NCI-H2227 (cell line): ENCODE results near the gene RAET1E.

Experiments
- DNase-seq: peaks from one replicate; lab custom pipeline; 2025; ENCODE audit not compliant: unreplicated experiment; lab: John Stamatoyannopoulos, UW

Gene RAET1E

GRCh38 chr6:149891259-149891658 is 6.7 kb downstream of the RAET1E start:
- no peak for DNase-seq

- no peak for DNase-seq
Observed at GRCh38 chr6:149890629-149891045, 7.3 kb downstream of the RAET1E start.

GRCh38 chr6:149889326-149889725 is 8.6 kb downstream of the RAET1E start:
- no peak for DNase-seq

- no peak for DNase-seq
Observed at GRCh38 chr6:149888659-149889058, 9.3 kb downstream of the RAET1E start.

GRCh38 chr6:149888093-149888492 is 9.8 kb downstream of the RAET1E start:
- no peak for DNase-seq

GRCh38 chr6:149887343-149887742 is 10.6 kb downstream of the RAET1E start:
- DNase-seq: no peak

GRCh38 chr6:149885888-149886287 is 12.0 kb downstream of the RAET1E start:
- no peak for DNase-seq

GRCh38 chr6:149884617-149885016 is 13.3 kb downstream of the RAET1E start:
- no peak for DNase-seq

- DNase-seq: peak; percentile 6
Observed at GRCh38 chr6:149884215-149884614, 13.7 kb downstream of the RAET1E start.

- no peak for DNase-seq
Observed at GRCh38 chr6:149881860-149882259, 16.1 kb downstream of the RAET1E start.

GRCh38 chr6:149881066-149881766 is 16.7 kb downstream of the RAET1E start:
- DNase-seq: no peak

GRCh38 chr6:149877659-149878058 is 20.3 kb downstream of the RAET1E start:
- DNase-seq: no peak

GRCh38 chr6:149876241-149876933 is 21.5 kb downstream of the RAET1E start:
- DNase-seq: no peak

- no peak for DNase-seq
Observed at GRCh38 chr6:149872233-149872632, 25.7 kb downstream of the RAET1E start.

GRCh38 chr6:149871182-149871581 is 26.7 kb downstream of the RAET1E start:
- no peak for DNase-seq

- no peak for DNase-seq
Observed at GRCh38 chr6:149869275-149869892, 28.5 kb downstream of the RAET1E start.

- DNase-seq: no peak
Observed at GRCh38 chr6:149867876-149868640, 29.9 kb downstream of the RAET1E start.

- peak; percentile 61 for DNase-seq
Observed at GRCh38 chr6:149864578-149865535, 33.1 kb downstream of the RAET1E start.

GRCh38 chr6:149863698-149864577 is 34.0 kb downstream of the RAET1E start, which contains the start of gene LRP11:
TSS of gene LRP11 (minus strand) at chr6:149864359. CDS start at chr6:149864020, 339 bp downstream.
- peak; percentile 83 for DNase-seq
